ENCODE data around the gene ABCD1. TPM values are rescaled to one million over a fixed set of nuclear protein-coding genes. Genes with fewer than 3 reads are reported as not detected.

Gene ABCD1
- polyA plus RNA-seq, 2 of the 4 experiments (the other 2 are of a cell fraction), result 1.7 to 3.8 TPM

DNA sequence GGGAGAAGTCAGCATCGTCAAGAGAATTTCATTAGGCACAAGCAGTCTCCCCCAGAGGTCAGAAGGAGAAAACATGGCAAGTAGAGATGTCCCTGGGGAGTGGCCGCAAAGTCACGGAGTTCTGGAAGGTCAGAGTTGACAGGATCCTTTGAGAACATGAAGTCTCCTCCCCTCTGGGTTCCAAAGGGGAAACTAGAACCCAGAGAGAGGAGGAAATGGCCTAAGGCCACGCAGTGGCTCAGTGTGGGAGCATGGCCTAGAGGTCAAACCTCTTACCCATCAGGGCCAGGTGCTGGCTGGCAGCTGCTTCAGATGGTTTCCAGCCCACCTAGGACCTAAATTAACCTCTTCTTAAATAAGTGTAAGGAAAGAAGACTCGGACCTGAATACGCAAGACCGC lies 68.6 kb downstream of the ABCD1 start:
- Histone ChIP-seq H3K27ac (peak overlapping the region; percentile 92 to 98), H3K9me3 (no peaks in the 10 kb centered on the region), H3K4me1 (peaks cover 15% of the 10 kb centered on the region; the same call in 2 of the 3 replicates), H3K4me3 (peak overlapping the region; percentile 79), H3K4me2 (peak overlapping the region; percentile 94)
- 33% methylated on average over 7 of the region's 7 CpGs for WGBS (ENCODE audit: missing lambda C conversion rate)
- CTCF ChIA-PET, result interaction anchor here (2.2 kb wide), 1 partner anchor 30 kb away, joined by 7 read pairs; no protein-coding TSS in a partner anchor
- TF ChIP-seq HDAC2 (IDR thresholded peaks at IDR 0.05), result no peak
- TF ChIP-seq FOSL2 (IDR thresholded peaks at IDR 0.05), result no peak
- no peak for TF ChIP-seq FOSL2 (CRISPR knock-in tag; IDR thresholded peaks at IDR 0.05)
- TF ChIP-seq HOXB5 (CRISPR knock-in tag; IDR thresholded peaks at IDR 0.05), result no peak
- TF ChIP-seq, protein P1, sequence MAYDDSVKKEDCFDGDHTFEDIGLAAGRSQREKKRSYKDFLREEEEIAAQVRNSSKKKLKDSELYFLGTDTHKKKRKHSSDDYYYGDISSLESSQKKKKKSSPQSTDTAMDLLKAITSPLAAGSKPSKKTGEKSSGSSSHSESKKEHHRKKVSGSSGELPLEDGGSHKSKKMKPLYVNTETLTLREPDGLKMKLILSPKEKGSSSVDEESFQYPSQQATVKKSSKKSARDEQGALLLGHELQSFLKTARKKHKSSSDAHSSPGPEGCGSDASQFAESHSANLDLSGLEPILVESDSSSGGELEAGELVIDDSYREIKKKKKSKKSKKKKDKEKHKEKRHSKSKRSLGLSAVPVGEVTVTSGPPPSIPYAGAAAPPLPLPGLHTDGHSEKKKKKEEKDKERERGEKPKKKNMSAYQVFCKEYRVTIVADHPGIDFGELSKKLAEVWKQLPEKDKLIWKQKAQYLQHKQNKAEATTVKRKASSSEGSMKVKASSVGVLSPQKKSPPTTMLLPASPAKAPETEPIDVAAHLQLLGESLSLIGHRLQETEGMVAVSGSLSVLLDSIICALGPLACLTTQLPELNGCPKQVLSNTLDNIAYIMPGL (CRISPR knock-in tag; IDR thresholded peaks at IDR 0.05; ENCODE audit: borderline replicate concordance), result no peak
- TF ChIP-seq SMC3 (IDR thresholded peaks at IDR 0.05), result no peak
- TF ChIP-seq FOSB (CRISPR knock-in tag; IDR thresholded peaks at IDR 0.05), result no peak
- TF ChIP-seq, protein P2, sequence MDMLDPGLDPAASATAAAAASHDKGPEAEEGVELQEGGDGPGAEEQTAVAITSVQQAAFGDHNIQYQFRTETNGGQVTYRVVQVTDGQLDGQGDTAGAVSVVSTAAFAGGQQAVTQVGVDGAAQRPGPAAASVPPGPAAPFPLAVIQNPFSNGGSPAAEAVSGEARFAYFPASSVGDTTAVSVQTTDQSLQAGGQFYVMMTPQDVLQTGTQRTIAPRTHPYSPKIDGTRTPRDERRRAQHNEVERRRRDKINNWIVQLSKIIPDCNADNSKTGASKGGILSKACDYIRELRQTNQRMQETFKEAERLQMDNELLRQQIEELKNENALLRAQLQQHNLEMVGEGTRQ (IDR thresholded peaks at IDR 0.05), result no peak
- no peak for TF ChIP-seq KDM5A (IDR thresholded peaks at IDR 0.05)
- no peak for TF ChIP-seq RNF2 (IDR thresholded peaks at IDR 0.05; ENCODE audit: borderline replicate concordance, low read depth)
- FAIRE-seq (peak; percentile 83), ATAC-seq (no peak), DNase-seq (ENCODE audit: low read depth in 1 of 2, low spot score in 1 of 2) (no peak)
- POLR2A ChIA-PET, result no interaction called here

Other genes starting within 250 kb of the ABCD1 start
- gene BGN, start 229.9 kb upstream of the ABCD1 start, polyA plus RNA-seq (2011; rRNA removed), result not detected in 2 replicates
- 0.04 to 0.05 TPM in 2 of 3 replicates, not detected in the other for gene BGN, start 229.9 kb upstream of the ABCD1 start, polyA plus RNA-seq (2017; fragmentation: RNase III; extraction: RNeasy Plus Mini Kit Qiagen cat#74134 plus additional on column Dnase treatment)
- gene ATP2B3, start 207.2 kb upstream of the ABCD1 start, polyA plus RNA-seq (2011; rRNA removed), result 0.08 and 0.13 TPM in 2 replicates
- gene ATP2B3, start 207.2 kb upstream of the ABCD1 start, polyA plus RNA-seq (2017; fragmentation: RNase III; extraction: RNeasy Plus Mini Kit Qiagen cat#74134 plus additional on column Dnase treatment), result 0.21 to 0.30 TPM (median 0.22 TPM) in 3 replicates
- 25.6 and 29.9 TPM in 2 replicates for gene CCNQ, start 125.7 kb upstream of the ABCD1 start, polyA plus RNA-seq (2011; rRNA removed)
- 32.0 to 36.0 TPM (median 32.6 TPM) in 3 replicates for gene CCNQ, start 125.7 kb upstream of the ABCD1 start, polyA plus RNA-seq (2017; fragmentation: RNase III; extraction: RNeasy Plus Mini Kit Qiagen cat#74134 plus additional on column Dnase treatment)
- gene DUSP9, start 77.7 kb upstream of the ABCD1 start, polyA plus RNA-seq (2011; rRNA removed), result 0.65 and 0.75 TPM in 2 replicates
- 1.3 to 1.6 TPM (median 1.3 TPM) in 3 replicates for gene DUSP9, start 77.7 kb upstream of the ABCD1 start, polyA plus RNA-seq (2017; fragmentation: RNase III; extraction: RNeasy Plus Mini Kit Qiagen cat#74134 plus additional on column Dnase treatment)
- gene PNCK, start 51.0 kb upstream of the ABCD1 start, polyA plus RNA-seq (2011; rRNA removed), result 0.17 TPM in 2 replicates
- gene PNCK, start 51.0 kb upstream of the ABCD1 start, polyA plus RNA-seq (2017; fragmentation: RNase III; extraction: RNeasy Plus Mini Kit Qiagen cat#74134 plus additional on column Dnase treatment), result 0.13 to 0.30 TPM (median 0.25 TPM) in 3 replicates
- gene SLC6A8, start 36.9 kb upstream of the ABCD1 start, polyA plus RNA-seq (2011; rRNA removed), result 2.0 and 3.4 TPM in 2 replicates
- gene SLC6A8, start 36.9 kb upstream of the ABCD1 start, polyA plus RNA-seq (2017; fragmentation: RNase III; extraction: RNeasy Plus Mini Kit Qiagen cat#74134 plus additional on column Dnase treatment), result 5.7 to 6.9 TPM (median 6.1 TPM) in 3 replicates
- gene BCAP31, start 469 bp upstream of the ABCD1 start, polyA plus RNA-seq (2011; rRNA removed), result 217 and 257 TPM in 2 replicates
- 335 to 351 TPM (median 349 TPM) in 3 replicates for gene BCAP31, start 469 bp upstream of the ABCD1 start, polyA plus RNA-seq (2017; fragmentation: RNase III; extraction: RNeasy Plus Mini Kit Qiagen cat#74134 plus additional on column Dnase treatment)
- gene PLXNB3, start 39.4 kb downstream of the ABCD1 start, polyA plus RNA-seq (2011; rRNA removed), result 1.1 and 1.2 TPM in 2 replicates
- gene PLXNB3, start 39.4 kb downstream of the ABCD1 start, polyA plus RNA-seq (2017; fragmentation: RNase III; extraction: RNeasy Plus Mini Kit Qiagen cat#74134 plus additional on column Dnase treatment), result 2.5 to 3.9 TPM (median 3.1 TPM) in 3 replicates
- gene SRPK3, start 56.2 kb downstream of the ABCD1 start, polyA plus RNA-seq (2011; rRNA removed), result not detected in 2 replicates
- 0.03 to 0.08 TPM (median 0.05 TPM) in 3 replicates for gene SRPK3, start 56.2 kb downstream of the ABCD1 start, polyA plus RNA-seq (2017; fragmentation: RNase III; extraction: RNeasy Plus Mini Kit Qiagen cat#74134 plus additional on column Dnase treatment)
- 45.6 and 50.7 TPM in 2 replicates for gene IDH3G, start 69.5 kb downstream of the ABCD1 start, polyA plus RNA-seq (2011; rRNA removed)
- gene IDH3G, start 69.5 kb downstream of the ABCD1 start, polyA plus RNA-seq (2017; fragmentation: RNase III; extraction: RNeasy Plus Mini Kit Qiagen cat#74134 plus additional on column Dnase treatment), result 58.5 to 60.3 TPM (median 59.9 TPM) in 3 replicates
- 212 and 293 TPM in 2 replicates for gene SSR4, start 69.8 kb downstream of the ABCD1 start, polyA plus RNA-seq (2011; rRNA removed)
- gene SSR4, start 69.8 kb downstream of the ABCD1 start, polyA plus RNA-seq (2017; fragmentation: RNase III; extraction: RNeasy Plus Mini Kit Qiagen cat#74134 plus additional on column Dnase treatment), result 347 to 354 TPM (median 352 TPM) in 3 replicates
- 1.2 and 1.3 TPM in 2 replicates for gene PDZD4, start 105.7 kb downstream of the ABCD1 start, polyA plus RNA-seq (2011; rRNA removed)
- 2.3 to 3.0 TPM (median 2.4 TPM) in 3 replicates for gene PDZD4, start 105.7 kb downstream of the ABCD1 start, polyA plus RNA-seq (2017; fragmentation: RNase III; extraction: RNeasy Plus Mini Kit Qiagen cat#74134 plus additional on column Dnase treatment)
- gene L1CAM, start 161.3 kb downstream of the ABCD1 start, polyA plus RNA-seq (2011; rRNA removed), result 1.9 and 3.1 TPM in 2 replicates
- 12.8 to 14.2 TPM (median 13.3 TPM) in 3 replicates for gene L1CAM, start 161.3 kb downstream of the ABCD1 start, polyA plus RNA-seq (2017; fragmentation: RNase III; extraction: RNeasy Plus Mini Kit Qiagen cat#74134 plus additional on column Dnase treatment)
- gene AVPR2, start 179.8 kb downstream of the ABCD1 start, polyA plus RNA-seq (2011; rRNA removed), result not detected in 2 replicates
- 0.05 TPM in 1 of 3 replicates, not detected in the others for gene AVPR2, start 179.8 kb downstream of the ABCD1 start, polyA plus RNA-seq (2017; fragmentation: RNase III; extraction: RNeasy Plus Mini Kit Qiagen cat#74134 plus additional on column Dnase treatment)
- 0.78 and 0.95 TPM in 2 replicates for gene ARHGAP4, start 201.4 kb downstream of the ABCD1 start, polyA plus RNA-seq (2011; rRNA removed)
- gene ARHGAP4, start 201.4 kb downstream of the ABCD1 start, polyA plus RNA-seq (2017; fragmentation: RNase III; extraction: RNeasy Plus Mini Kit Qiagen cat#74134 plus additional on column Dnase treatment), result 0.98 to 2.3 TPM (median 1.1 TPM) in 3 replicates
- gene NAA10, start 210.2 kb downstream of the ABCD1 start, polyA plus RNA-seq (2011; rRNA removed), result 63.5 and 88.8 TPM in 2 replicates
- 230 to 251 TPM (median 237 TPM) in 3 replicates for gene NAA10, start 210.2 kb downstream of the ABCD1 start, polyA plus RNA-seq (2017; fragmentation: RNase III; extraction: RNeasy Plus Mini Kit Qiagen cat#74134 plus additional on column Dnase treatment)
- gene RENBP, start 219.8 kb downstream of the ABCD1 start, polyA plus RNA-seq (2011; rRNA removed), result not detected in 2 replicates
- gene RENBP, start 219.8 kb downstream of the ABCD1 start, polyA plus RNA-seq (2017; fragmentation: RNase III; extraction: RNeasy Plus Mini Kit Qiagen cat#74134 plus additional on column Dnase treatment), result not detected in 3 replicates
- gene HCFC1, start 247.0 kb downstream of the ABCD1 start, polyA plus RNA-seq (2011; rRNA removed), result 4.4 and 11.9 TPM in 2 replicates
- gene HCFC1, start 247.0 kb downstream of the ABCD1 start, polyA plus RNA-seq (2017; fragmentation: RNase III; extraction: RNeasy Plus Mini Kit Qiagen cat#74134 plus additional on column Dnase treatment), result 31.0 to 33.3 TPM (median 32.9 TPM) in 3 replicates
- gene TMEM187, start 247.9 kb downstream of the ABCD1 start, polyA plus RNA-seq (2011; rRNA removed), result 10.6 and 13.2 TPM in 2 replicates
- gene TMEM187, start 247.9 kb downstream of the ABCD1 start, polyA plus RNA-seq (2017; fragmentation: RNase III; extraction: RNeasy Plus Mini Kit Qiagen cat#74134 plus additional on column Dnase treatment), result 7.0 to 8.8 TPM (median 7.8 TPM) in 3 replicates

All from A549 (cell line).